OCI-LY1 (cell line): ENCODE results near the gene NEB.

ENCODE experiments used
- CTCF ChIP-seq: fragments of 200-600 bp; sonication (generic), shearing (Covaris generic); IDR thresholded peaks from 2 replicates; pipeline ENCODE4 v1.5.1; 2017; ENCODE audit warnings: mild to moderate bottlenecking, antibody characterized with exemption, low read length, moderate library complexity, mixed read lengths
- EZH2 ChIP-seq: fragments of 200-600 bp; sonication (generic), shearing (Covaris generic); IDR thresholded peaks from 2 replicates; pipeline ENCODE4 v1.8.0; 2017; ENCODE audit warnings: borderline replicate concordance, mixed run types, mild to moderate bottlenecking, antibody characterized with exemption, low read length, moderate library complexity, mixed read lengths

GRCh38 chr2:151669585-151670081, 64.6 kb downstream of the NEB start:
- no peak for TF ChIP-seq CTCF
- no peak for TF ChIP-seq EZH2
